GM19324 (cell line): Measurements from ENCODE around the gene LMAN2.
"Not testable (repeated sequence)": the region's sequence is repeated elsewhere in the genome, so short reads cannot be mapped to it uniquely, and the experiment has no call there.

Experiments used
- ATAC-seq: cut with Tn5 transposase; IDR thresholded peaks from one replicate; pipeline ENCODE4 v1.9.1; 2021; ENCODE audit warnings: mild to moderate bottlenecking, moderate library complexity; ENCODE audit not compliant: unreplicated experiment, low FRiP score

The LMAN2 gene

DNA sequence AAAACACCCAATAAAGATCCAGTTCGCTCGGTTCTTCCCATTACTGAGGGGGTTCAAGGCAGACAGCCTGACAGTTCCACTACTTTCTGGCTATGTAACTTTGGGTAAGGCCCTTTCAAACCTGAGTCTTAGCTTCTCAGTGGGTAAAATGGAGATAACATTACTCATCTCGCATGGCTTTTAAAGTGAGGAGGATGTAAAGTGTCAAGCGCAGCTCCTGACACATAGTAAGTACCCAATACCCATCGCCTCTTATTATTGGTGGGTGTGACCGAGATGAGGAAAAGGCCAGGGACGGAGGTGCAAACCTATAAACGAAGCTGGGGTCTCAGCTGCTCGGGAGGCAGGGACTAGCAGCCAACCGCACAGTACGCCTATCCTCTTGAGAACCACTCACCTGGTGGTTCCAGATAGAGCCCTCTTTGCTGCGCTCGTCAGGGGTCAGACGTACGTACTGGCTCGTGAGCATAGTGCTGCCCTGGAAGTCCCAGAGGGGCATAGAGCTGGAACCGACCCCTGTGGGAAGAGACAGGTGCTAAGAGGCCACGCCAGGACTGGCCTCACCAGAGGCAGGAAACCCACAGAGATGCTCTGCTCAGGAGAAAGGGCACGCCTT is 584 bp downstream of the LMAN2 start:
- no peak for ATAC-seq

GRCh38 chr5:177349762-177350161 is 1.7 kb downstream of the LMAN2 start:
- no peak for ATAC-seq

DNA sequence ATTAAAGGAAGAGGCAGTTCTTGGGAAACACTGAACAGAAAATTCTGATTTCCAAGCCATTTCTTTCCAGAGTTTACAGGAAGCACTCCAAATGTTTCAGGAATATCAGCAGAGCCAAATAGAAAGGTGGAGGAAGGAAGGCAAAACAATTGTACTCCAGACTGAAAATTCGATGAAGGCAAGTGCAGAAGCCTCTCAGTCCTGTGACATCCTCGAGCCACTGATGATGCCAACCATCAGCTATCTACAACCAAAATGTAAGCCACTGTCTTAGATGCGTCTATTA is 2.2 kb downstream of the LMAN2 start:
- no peak for ATAC-seq

- ATAC-seq, result no peak
Observed at GRCh38 chr5:177347699-177348098, 3.8 kb downstream of the LMAN2 start.

DNA sequence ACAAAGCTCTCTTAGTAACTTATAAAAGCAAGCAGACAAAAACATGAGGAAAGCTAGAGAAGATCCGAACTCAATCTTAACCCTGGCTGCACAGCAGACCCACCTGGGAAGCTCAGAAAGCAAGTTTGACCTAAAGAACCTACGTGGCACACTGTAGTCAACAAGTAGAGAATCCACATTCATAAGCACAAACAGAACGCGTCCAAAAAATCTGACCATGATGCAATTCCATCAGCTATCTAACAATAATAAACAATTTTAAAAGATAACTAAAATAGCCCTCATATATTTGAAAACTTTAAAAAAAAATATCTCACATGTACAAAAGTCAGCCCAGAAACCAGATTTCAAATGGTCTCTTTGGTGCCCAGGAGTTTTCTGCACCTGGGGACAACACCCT is 4.6 kb downstream of the LMAN2 start:
- no peak for ATAC-seq

DNA sequence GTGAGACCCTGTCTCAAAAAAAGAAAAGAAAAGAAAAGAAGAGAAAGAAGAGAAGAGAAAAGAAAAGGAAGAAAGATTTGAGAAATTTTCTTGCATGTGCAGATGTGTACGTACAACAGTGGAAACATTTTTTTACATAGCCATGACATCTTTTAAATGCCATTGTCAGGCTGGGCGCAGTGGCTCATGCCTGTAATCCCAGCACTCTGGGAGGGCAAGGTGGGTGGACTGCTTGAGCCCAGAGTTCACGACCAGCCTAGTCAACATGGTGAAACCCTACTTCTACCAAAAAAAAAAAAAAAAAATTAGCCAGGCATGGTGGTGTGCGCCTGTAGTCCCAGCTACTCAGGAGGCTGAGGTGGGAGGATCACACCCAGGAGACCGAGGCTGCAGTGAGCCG is 6.6 kb downstream of the LMAN2 start:
- ATAC-seq, result no peak

DNA sequence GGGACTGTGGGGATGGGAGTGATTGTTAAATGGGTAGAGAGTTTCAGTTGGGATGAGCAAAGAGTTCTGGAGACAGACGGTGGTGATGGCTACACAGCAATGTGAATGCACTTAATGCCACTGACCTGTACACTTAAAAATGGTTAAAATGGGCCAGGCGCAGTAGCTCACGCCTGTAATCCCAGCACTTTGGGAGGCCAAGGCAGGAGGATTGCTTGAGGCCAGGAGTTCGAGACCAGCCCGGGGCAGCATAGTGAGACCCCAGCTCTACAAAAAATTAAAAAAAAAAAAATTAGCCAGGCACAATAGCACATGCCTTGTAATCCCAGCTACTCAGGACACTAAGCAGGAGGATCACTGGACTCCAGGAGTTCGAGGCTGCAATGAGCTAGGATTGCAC is 7.7 kb downstream of the LMAN2 start:
- no peak for ATAC-seq

DNA sequence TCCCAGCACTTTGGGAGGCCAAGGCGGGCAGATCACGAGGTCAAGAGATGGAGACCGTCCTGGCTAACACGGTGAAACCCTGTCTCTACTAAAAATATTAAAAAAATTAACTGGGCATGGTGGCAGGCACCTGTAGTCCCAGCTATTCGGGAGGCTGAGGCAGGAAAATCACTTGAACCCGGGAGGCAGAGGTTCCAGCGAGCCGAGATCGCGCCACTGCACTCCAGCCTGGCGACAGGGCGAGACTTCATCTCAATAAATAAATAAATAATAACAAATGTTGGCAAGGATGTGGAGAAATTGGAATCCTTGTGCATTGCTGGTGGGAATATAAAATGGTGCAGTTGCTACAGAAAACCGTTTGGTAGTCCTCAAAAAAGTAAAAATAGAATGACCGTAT is 8.5 kb downstream of the LMAN2 start:
- ATAC-seq, result not testable (repeated sequence)

DNA sequence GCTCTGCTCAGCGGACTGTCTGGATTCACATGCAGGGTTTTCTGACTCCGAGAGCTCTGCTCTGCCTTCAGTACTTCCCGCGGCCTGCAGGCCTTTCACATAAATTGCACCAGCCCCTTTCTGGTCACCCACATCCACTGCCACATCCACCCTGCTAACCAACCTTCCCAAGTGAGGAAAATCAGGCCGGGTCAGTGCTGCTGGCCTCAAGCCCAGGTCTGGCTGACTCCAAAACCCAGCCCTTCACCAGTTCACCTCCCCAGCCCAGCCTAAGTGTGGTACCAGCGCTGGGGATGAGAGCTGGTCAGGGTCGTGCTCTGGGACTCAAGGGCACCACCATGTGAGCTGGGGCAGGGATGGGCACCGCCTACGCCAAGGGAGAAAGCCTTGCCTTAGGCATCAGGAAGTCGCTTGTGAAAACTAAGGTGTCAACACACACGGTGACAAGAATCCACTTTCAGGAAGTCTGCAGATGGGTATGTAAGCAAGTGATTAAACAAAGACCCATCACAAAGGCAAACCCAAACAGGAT is 12.3 kb downstream of the LMAN2 start:
- ATAC-seq, result no peak

DNA sequence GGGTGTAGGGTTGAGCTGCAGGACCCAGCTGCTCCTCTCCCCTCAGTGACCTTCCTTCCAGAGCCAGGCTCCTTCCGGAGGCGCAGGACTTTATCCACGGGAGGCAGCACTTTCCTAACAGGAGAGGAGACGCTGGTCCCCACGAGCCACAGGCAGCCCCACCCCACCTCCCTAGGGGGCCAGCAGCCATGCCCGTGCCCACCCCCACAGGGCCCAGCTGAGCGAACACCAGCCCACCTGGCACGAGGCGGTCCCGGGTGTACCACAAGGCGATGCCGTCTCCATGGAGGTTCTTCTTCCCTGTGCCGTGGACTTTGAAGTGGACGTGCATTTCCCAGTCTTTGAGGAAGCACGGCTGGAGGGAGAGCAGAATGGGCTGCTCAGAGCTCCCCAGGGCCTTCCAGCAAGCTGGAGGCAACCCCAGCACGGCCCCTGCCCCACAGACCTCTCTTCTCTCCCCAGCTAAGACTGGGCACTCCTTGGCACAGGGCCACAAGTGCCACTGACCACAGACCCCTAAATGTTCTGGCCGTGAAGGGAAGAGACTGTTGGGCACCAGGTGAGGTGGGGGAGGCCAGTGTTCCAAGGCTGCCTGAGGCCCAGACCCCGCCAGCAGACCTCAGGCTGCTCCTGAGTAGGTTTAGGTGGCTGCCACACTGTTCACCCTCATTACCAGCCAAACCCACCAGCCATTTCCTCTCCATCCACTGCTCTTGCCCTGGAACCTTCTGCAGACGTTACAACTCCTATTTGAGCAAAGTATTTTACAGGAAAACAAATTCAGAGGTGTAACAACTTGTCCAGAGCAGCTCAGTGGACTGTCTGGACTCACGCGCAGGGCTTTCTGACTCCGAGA is 13.0 kb downstream of the LMAN2 start:
- no peak for ATAC-seq

DNA sequence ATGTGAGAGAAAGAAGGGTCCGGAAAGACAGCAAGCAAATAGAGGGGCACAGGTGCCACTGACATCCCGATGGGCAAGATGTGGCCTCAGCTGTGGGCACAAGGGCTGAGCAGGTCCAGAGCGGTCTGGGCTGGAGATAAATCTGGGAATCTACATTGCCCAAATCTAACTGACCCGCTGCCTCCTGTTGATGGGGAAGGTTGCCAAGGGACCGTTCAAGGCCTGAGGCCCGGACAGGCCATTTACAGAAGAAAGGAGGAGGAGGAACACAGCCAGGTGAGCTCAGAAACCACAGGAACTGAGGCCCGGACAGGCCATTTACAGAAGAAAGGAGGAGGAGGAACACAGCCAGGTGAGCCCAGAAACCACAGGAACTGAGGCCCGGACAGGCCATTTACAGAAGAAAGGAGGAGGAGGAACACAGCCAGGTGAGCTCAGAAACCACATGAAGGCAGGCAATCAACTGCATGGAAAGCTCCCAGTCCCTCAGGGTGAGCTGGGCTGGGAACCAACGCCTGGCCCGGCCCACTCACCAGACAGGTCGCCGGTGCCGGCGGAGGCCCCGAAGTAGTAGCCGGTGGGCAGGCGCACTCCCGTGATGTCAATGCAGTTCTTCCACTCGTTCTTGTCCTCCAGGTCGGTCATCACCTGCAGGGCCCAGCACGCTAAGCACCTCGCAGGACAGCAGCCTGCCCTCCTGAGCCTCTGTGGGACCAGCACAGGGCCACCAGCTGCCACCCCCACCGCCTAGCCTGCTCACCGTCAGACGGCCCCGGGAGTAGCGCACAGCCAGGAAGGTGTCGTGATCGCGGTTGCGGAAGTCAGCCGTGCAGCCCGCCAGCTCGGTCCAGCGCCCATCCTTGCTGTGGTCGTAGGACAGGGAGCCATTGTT is 14.6 kb downstream of the LMAN2 start:
- ATAC-seq, result no peak

DNA sequence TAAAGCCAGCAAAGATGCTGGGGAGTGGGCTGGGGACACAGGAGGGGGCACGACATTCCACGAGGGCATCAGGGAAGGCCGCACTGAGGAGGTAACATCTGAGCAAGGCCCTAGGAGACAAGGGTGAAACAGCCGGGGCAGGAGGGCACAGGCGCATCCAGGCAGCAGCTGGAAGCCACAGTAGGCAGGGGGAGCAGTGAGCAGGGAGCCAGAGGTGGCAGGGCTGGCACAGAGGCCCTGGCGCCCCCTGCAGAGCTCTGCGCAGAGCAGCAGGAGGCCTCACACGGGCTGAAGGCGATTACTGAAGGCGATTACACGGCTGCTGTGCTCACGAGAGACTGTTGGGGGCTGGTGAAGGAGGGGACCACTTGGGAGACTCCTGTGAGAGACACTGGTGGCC is 15.4 kb downstream of the LMAN2 start:
- ATAC-seq, result no peak

DNA sequence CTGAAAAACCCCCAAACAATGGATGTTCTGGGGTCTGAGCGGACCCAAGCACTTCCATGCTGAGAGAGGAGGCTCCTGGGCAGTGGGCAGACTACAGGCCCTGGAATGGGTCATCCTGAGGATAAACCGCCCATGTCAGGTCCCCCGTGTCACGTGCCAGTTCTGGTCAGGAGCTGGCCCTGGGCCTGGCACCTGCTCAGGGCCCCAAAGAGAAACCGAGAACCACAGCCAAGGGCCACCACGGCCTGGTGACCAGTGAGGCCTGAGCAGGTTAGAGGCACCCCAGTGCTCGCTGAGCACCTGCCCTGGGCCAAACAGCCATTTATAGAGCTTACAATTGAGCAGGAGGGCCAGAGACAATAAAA is 15.8 kb downstream of the LMAN2 start:
- ATAC-seq, result no peak

- no peak for ATAC-seq
Observed at GRCh38 chr5:177334781-177335700, 16.4 kb downstream of the LMAN2 start.

GRCh38 chr5:177334155-177334551 is 17.3 kb downstream of the LMAN2 start:
- ATAC-seq, result no peak

DNA sequence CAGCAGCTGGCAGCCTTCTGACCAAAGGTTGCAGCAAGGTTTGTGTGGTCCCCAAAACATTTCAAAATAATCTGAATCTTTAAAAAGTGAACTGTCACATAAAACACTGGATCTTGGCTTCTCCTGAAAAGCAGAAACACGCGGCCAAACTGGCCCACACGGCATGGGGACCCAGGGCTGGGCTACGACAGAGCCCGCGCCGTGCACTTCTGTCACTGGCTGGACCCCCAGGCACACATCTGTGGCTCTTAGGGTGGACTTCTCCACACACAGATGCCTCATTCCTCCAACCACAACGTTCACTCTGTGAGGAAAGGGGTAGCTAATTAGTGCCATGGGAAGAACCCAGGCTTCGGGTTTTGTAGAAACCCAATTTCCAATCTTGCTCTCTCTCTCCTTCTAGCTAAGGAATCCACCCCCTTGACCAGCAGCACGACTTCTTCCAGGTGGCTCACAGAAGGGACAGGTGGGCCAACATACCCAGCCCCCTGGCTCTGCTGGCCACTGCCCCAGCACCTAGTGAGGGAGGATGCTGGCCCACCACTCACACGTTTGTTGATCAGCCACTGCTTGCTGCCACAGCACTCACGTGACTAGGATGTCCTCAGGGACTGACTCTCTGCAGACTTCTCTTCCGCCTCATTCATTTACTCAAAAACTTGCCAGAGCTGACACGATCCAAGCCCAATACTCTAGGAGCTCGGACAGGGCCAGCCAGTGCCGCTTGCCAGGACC is 17.9 kb downstream of the LMAN2 start:
- ATAC-seq, result no peak

GRCh38 chr5:177332896-177333260 is 18.6 kb downstream of the LMAN2 start:
- ATAC-seq, result no peak

- ATAC-seq, result no peak
Observed at GRCh38 chr5:177332031-177332895, 19.2 kb downstream of the LMAN2 start.
